Measurements from ENCODE around the gene CSNK1G3. TPM values are rescaled to one million over a fixed set of nuclear protein-coding genes. Genes with fewer than 3 reads are reported as not detected.
"Not testable (repeated sequence)": the region's sequence is repeated elsewhere in the genome, so short reads cannot be mapped to it uniquely, and the experiment has no call there.

CSNK1G3 gene
- total RNA-seq, 1 donor from 2014 or later: 27.6 TPM

DNA sequence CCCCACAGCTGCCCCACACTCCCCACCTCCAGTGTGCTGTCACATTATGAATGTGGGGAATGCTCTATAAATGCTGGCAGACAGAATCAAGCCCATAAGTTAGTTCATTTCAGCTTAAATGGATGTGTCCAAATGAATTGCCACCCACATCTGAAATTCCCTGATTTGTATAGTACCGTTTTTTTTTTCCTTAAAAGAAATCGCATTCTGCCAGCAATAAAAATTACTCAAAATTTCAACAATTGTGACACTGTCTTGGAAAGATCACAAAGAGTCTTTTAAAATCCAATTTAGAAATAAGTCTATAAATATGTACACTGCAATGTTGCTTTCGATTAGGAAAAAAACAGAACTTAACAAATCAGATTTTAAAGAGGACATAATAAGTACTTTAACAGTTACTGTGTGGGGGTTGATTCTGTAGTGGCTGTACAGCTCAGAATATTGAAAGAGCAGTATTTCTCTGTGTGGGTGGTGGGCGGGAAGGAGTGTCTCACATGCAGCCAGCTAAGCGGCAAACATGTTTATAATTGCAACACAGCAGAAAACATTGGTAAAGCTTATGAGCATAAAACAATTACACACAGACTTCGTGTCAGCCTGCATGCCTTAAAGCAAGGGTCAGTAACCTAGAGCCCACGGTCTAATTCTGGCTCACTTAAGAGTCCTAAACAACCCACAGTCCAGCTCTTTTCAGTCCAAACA is 24.9 kb upstream of the CSNK1G3 start:
- intact Hi-C loops (cut with micrococcal nuclease): no loop called here
- TF ChIP-seq, protein P1, sequence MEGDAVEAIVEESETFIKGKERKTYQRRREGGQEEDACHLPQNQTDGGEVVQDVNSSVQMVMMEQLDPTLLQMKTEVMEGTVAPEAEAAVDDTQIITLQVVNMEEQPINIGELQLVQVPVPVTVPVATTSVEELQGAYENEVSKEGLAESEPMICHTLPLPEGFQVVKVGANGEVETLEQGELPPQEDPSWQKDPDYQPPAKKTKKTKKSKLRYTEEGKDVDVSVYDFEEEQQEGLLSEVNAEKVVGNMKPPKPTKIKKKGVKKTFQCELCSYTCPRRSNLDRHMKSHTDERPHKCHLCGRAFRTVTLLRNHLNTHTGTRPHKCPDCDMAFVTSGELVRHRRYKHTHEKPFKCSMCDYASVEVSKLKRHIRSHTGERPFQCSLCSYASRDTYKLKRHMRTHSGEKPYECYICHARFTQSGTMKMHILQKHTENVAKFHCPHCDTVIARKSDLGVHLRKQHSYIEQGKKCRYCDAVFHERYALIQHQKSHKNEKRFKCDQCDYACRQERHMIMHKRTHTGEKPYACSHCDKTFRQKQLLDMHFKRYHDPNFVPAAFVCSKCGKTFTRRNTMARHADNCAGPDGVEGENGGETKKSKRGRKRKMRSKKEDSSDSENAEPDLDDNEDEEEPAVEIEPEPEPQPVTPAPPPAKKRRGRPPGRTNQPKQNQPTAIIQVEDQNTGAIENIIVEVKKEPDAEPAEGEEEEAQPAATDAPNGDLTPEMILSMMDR (IDR thresholded peaks at IDR 0.05; ENCODE audit: borderline replicate concordance): no peak
- Histone ChIP-seq H3K27ac (replicated peaks) (no peak overlapping the region), H3K4me3 (no peak overlapping the region), H3K9me3 (replicated peaks) (no peaks in the 10 kb centered on the region), H3K36me3 (no peaks in the 10 kb centered on the region), H3K4me1 (no peaks in the 10 kb centered on the region), H3K27me3 (ENCODE audit: low read depth) (peaks cover 5% of the 10 kb centered on the region)
- no peak for DNase-seq

DNA sequence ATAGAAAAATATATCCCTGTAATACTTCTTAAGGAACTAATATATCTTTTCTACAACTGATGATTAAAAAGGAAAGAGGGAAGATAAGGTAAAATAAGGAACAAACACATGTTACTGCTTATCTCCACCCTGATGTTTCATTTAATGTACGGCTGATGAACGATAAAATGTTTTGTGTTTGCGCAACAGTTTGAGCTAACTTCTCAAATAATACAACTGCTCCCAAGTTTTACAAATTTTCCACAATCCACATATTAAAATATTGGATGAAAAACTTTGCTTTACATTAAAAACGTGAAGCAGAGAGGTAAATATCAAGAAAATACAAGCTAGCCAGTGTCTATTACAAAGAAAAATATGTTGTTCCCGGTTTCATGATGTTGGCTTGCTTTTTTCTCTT is 21.0 kb upstream of the CSNK1G3 start:
- H3K27ac ChIP-seq (replicated peaks): no peak overlapping the region
- TF ChIP-seq, protein P1 (IDR thresholded peaks at IDR 0.05; ENCODE audit: borderline replicate concordance): no peak
- intact Hi-C loops (cut with micrococcal nuclease): no loop called here

DNA sequence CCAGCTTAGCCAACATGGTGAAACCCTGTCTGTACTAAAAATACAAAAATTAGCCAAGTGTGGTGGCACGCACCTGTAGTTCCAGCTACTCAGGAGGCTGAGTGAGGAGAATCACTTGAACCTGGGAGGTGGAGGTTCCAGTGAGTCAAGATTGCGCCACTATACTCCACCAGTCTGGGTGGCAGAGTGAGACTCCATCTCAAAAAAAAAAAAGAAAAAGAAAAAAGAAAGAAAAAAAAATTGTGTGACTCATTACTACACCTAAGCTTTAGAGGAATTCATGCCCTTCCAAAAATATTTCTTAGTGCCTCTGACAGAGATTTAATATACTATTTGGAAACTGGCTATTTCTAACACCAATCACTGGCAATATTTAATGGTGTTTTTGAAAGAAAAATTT is 16.8 kb upstream of the CSNK1G3 start:
- H3K9me3 ChIP-seq (replicated peaks); H3K4me3 ChIP-seq; H3K4me1 ChIP-seq; intact Hi-C loops (cut with micrococcal nuclease); H3K36me3 ChIP-seq; H3K27me3 ChIP-seq (ENCODE audit: low read depth); DNase-seq; H3K27ac ChIP-seq (replicated peaks): not testable (repeated sequence)

More for the DNA sequence above, 21.0 kb upstream of the CSNK1G3 start:
- Histone ChIP-seq H3K4me1 (no peaks in the 10 kb centered on the region), H3K27me3 (ENCODE audit: low read depth) (peaks cover 5% of the 10 kb centered on the region), H3K4me3 (no peak overlapping the region), H3K9me3 (replicated peaks) (no peaks in the 10 kb centered on the region), H3K36me3 (no peaks in the 10 kb centered on the region)
- no peak for DNase-seq

DNA sequence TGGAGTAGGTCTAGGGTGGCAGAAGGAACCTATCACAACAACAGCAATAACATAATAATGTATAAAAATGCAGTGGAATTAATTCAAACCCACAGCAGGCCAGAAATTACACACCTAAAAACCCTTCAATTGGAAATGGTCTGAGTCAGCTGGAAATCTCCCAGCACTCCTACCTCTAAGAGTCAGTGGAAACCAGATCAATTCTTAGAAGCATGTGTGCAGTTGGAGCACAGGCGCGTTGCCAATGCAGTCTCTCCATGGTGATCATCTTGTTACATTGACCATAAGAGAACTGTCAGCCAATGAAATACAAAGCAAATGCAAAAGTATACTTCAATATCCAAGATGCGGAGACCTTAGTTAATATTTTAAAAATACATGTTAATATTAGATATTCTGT is 15.1 kb upstream of the CSNK1G3 start:
- no peak overlapping the region for H3K4me3 ChIP-seq
- H3K36me3 ChIP-seq: no peaks in the 10 kb centered on the region
- no peak overlapping the region for H3K27ac ChIP-seq (replicated peaks)
- no peak for DNase-seq
- no peaks in the 10 kb centered on the region for H3K4me1 ChIP-seq
- no peaks in the 10 kb centered on the region for H3K9me3 ChIP-seq (replicated peaks)
- intact Hi-C loops (cut with micrococcal nuclease): no loop called here
- TF ChIP-seq, protein P1 (IDR thresholded peaks at IDR 0.05; ENCODE audit: borderline replicate concordance): no peak
- H3K27me3 ChIP-seq (ENCODE audit: low read depth): no peaks in the 10 kb centered on the region

DNA sequence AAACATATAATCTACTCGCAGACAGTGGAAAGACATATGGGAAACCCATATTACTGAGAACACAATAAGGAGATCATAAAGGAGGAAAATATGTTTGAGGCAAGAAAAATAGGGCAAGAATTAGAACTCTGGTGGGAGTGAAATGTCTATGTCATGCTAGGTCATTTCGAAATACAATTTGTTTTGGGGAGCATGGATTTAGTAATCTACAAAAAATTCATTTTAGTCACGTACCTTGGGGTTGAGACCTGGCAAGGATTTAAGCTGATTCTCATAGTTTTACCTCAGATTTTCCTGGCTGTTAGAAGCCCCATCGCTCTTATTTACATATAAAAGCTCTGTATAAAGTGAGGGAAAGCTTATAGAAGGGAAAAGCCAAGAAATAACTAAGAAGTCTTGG is 11.5 kb upstream of the CSNK1G3 start:
- Histone ChIP-seq H3K36me3 (no peaks in the 10 kb centered on the region), H3K27ac (replicated peaks) (no peak overlapping the region), H3K4me3 (no peak overlapping the region), H3K4me1 (no peaks in the 10 kb centered on the region), H3K9me3 (replicated peaks) (no peaks in the 10 kb centered on the region), H3K27me3 (ENCODE audit: low read depth) (no peaks in the 10 kb centered on the region)
- intact Hi-C loops (cut with micrococcal nuclease): no loop called here
- TF ChIP-seq, protein P1 (IDR thresholded peaks at IDR 0.05; ENCODE audit: borderline replicate concordance): no peak
- no peak for DNase-seq

DNA sequence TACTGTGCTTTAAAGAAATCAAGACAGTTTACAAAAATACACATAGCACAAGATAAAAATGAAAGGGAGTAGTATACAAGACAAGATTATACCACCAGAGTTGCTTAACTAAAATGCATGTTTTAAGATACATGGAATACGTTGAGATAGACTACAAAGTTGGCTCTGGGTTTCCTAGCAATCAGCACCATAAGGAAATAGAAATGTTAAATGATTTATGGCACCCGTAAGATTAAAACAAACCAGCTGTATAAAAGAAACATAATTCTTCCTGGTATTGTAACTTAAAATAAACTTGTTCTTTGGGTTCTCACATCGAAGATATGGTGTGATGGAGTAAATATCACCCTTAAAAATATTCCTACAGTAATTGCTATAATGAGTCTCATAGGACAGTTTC is 9.9 kb upstream of the CSNK1G3 start:
- no peaks in the 10 kb centered on the region for H3K36me3 ChIP-seq
- H3K27ac ChIP-seq (replicated peaks): no peak overlapping the region
- H3K4me3 ChIP-seq: no peak overlapping the region
- TF ChIP-seq, protein P1 (IDR thresholded peaks at IDR 0.05; ENCODE audit: borderline replicate concordance): no peak
- no peaks in the 10 kb centered on the region for H3K27me3 ChIP-seq (ENCODE audit: low read depth)
- DNase-seq: no peak
- intact Hi-C loops (cut with micrococcal nuclease): no loop called here
- H3K4me1 ChIP-seq: no peaks in the 10 kb centered on the region
- H3K9me3 ChIP-seq (replicated peaks): no peaks in the 10 kb centered on the region

Measured in left ventricle myocardium inferior (tissue), 1 donor.